HG02571 (cell line): ENCODE data around the gene FILIP1L.

ENCODE experiments used
- ATAC-seq: cut with Tn5 transposase; IDR thresholded peaks from one replicate; pipeline ENCODE4 v1.9.1; 2021; ENCODE audit warnings: mild to moderate bottlenecking, moderate library complexity; ENCODE audit not compliant: unreplicated experiment

The FILIP1L gene

GRCh38 chr3:100045696-100046095 is 68.6 kb downstream of the FILIP1L start:
- ATAC-seq = no peak

GRCh38 chr3:100044369-100044768 is 69.9 kb downstream of the FILIP1L start:
- ATAC-seq = peak; percentile 66

GRCh38 chr3:100043271-100043670 is 71.0 kb downstream of the FILIP1L start:
- no peak for ATAC-seq

GRCh38 chr3:100042166-100042981 is 71.9 kb downstream of the FILIP1L start:
- no peak for ATAC-seq

DNA sequence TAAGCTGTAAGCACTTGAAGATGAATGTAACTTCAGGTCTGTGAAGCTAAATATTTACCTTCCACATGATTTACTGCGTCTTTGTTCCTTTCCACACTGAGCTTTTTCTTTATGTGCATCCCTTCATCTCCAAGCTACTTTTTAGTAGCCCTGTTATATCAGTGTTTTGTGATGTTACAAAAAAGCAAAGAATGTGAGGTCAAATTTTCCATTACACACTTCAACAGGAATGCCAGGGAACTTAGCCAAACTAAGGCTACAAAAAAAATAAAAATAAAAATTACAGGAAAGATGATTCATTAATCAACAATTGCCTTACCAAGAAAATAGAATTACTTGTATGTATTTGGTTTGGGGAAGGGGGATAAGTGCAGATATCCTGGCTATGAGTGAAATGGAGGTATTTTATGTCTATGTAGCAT is 73.0 kb downstream of the FILIP1L start:
- ATAC-seq = no peak

DNA sequence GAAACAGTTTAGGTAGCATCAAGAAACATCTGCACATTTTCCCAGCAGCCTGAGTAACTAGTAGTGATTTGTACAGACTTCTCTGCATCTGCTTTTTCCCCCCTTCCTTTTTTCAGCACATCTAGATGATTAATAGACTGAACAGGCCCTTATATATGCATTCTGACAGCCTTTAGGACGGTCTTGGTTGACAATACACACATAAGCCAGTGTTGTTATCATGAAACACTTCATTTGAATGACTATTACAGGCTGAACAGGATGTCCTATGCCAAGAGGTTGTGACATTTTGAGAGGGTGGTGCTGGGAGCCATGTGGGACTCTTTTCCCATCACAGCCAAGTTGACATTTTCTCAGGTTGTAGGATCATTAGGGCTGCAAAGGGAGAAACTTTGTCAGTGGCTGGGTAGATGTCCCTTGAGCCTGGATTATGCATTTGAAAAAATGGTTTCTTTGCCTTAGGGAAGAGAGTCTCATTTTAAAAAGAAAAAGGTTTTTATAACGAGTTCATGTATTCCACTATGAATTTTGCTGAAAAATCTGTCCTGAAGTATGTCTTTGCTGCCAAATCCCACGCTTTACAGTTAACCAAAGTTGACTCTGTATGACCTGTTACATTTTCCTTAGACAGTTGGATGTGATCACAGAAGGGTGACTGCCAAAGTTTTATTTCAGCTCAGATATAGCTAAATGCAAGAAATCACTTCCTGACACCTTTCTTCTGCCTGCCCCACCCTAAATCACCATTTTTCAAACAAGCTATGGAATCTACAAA is 73.7 kb downstream of the FILIP1L start:
- ATAC-seq = no peak

DNA sequence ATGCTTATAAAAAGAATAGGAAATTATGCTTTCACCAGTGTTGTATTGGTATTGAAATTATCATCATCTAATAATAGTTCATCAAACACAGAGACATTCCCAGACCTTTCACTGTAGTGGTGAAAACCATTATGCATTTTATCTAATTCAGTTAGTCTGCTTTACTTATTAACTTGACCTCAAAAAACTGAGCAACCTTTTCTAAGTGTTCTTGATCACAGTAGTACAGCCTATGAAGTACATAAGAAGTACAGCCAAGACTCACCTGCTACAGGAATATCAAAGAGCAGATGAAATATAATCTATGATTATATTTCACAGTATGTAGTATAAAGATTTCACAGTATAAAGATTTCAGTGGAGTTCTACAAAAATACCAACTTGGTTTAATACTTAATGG is 75.2 kb downstream of the FILIP1L start:
- ATAC-seq = no peak

- no peak for ATAC-seq
Observed at GRCh38 chr3:100033903-100034471, 80.3 kb downstream of the FILIP1L start.

- ATAC-seq = no peak
Observed at GRCh38 chr3:100033184-100033583, 81.1 kb downstream of the FILIP1L start.

DNA sequence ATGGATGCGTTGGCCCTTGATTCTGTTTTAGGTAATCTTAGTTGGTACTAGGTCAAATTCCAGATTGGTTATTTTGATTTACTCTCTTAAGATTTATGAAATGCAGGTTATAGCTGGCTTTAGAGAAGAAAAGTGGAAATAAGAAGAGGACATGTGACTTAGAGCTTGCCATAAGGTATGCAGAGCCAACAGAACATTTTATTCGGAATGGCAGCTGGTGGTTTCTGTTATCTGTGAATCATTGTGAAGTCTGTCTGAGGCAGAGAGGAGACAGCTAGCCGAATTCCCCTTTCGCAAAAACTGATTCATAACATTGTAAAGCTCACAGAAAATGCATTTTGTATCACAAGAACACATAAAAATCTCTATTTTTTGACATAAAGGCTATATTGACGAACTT is 82.1 kb downstream of the FILIP1L start:
- ATAC-seq = no peak

GRCh38 chr3:100030914-100031425 is 83.3 kb downstream of the FILIP1L start:
- no peak for ATAC-seq

- ATAC-seq = no peak
Observed at GRCh38 chr3:100030346-100030745, 84.0 kb downstream of the FILIP1L start.

DNA sequence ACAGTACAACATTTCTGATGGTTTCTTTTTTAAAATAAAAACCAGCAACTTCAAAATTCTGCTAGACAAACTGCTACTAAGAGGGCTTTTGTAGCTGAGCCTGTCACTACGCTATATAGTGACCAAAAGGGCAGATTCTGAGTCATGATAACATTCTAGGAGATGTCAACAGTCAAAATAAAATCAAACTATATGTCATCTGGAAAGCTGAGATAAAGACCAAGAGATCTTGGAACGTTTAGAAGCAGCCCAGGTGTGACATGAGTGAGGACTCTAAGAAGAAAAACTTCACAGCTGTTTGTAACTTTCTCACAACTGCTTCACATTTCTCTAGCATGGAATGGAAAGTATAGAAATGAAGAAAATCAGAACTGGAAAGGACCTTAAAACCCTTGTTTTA is 84.6 kb downstream of the FILIP1L start:
- ATAC-seq = no peak

DNA sequence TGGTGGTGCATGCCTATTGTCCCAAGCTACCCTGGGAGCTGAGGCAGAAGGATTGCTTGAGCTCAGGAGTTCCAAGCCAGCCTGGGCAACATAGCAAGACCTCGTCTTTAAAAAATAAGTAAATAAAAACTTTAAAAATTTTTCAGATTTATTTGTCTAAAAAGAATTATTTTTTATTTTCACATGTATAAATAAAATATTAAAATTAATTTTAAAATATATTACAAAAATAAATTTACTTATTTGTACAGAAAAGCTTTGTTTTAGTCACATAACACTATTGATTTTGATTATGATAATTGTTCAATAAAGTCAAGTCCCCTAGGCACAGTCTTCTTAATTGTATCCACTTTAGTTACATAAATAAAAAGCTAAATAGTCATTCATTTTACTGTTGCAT is 85.2 kb downstream of the FILIP1L start:
- ATAC-seq = no peak

- no peak for ATAC-seq
Observed at GRCh38 chr3:100027321-100027720, 87.0 kb downstream of the FILIP1L start.

GRCh38 chr3:100024520-100025303 is 89.6 kb downstream of the FILIP1L start:
- ATAC-seq = no peak

DNA sequence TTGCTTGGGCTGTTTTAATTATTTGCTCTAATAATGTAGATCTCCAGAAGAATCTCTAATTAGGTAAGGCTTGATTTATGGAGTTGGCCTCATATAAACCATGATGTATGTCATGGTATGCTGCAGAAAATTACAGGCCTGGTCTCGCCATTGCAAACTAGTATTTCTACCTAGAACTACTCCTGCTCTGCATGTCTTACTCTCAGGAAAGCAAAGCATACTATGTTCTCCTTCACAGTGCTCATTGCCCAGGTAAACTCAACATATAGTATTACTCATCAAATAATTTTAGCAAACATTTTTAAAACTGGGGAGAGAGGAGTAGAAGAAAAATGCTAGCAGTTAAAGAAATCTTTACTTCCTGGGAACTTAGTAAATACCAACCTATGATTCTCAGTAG is 90.7 kb downstream of the FILIP1L start:
- ATAC-seq = no peak

GRCh38 chr3:100023150-100023549 is 91.2 kb downstream of the FILIP1L start:
- ATAC-seq = no peak

GRCh38 chr3:100022506-100022905 is 91.8 kb downstream of the FILIP1L start:
- ATAC-seq = no peak

DNA sequence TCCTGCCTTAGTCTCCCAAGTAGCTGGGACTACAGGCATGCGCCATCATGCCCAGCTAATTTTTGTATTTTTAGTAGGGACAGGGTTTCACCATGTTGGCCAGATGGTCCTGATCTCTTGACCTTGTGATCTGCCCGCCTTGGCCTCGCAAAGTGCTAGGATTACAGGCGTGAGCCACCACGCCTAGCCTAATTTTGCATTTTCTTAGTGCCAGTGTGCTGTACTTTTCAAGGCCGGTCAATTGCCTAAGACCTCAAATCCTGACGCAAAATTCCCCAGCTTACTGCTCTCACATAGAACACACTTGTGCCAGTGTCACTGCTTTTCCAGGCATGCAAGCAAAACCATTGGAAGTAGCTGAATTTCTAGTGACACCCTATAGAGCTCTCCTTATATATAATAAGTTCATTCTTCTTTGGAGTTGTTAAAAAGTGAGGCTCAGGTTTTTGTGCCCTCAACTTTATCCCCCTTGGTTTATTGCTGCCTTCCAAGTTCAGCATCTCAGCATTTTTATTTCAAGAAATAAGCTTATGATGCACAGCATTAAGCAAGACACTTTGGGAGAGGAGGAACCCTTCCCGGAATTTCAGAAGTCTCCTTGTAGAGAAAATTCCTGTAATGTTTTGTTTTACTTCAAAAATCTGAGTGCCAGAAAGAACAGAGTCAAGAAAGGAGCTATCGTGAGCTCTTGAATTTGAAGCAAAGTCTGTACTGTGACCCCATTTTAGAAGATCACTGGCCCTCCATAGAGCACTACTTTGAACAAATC is 93.2 kb downstream of the FILIP1L start:
- ATAC-seq = no peak
